ENCODE results near the gene KRT33B.

DNA sequence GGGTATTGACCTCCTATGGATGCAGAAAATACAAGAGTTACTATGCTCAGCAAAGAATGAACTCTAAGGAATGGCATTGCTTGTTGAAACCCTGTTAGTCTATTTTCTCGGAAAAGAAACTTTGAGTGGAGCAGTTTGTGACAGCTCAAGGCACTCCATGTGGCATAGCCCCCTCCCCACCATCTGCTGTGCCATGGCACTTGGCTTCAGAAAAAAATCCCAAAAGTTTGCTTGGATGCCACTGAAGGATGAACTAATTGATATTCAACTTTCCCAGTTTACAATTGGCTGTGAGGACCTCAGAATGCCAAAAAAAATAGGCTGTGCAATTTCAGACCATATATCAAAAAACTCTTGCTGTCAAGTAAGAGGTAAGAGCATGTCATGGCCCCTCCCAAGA is 26.0 kb upstream of the KRT33B start:
- TF ChIP-seq, protein P1, sequence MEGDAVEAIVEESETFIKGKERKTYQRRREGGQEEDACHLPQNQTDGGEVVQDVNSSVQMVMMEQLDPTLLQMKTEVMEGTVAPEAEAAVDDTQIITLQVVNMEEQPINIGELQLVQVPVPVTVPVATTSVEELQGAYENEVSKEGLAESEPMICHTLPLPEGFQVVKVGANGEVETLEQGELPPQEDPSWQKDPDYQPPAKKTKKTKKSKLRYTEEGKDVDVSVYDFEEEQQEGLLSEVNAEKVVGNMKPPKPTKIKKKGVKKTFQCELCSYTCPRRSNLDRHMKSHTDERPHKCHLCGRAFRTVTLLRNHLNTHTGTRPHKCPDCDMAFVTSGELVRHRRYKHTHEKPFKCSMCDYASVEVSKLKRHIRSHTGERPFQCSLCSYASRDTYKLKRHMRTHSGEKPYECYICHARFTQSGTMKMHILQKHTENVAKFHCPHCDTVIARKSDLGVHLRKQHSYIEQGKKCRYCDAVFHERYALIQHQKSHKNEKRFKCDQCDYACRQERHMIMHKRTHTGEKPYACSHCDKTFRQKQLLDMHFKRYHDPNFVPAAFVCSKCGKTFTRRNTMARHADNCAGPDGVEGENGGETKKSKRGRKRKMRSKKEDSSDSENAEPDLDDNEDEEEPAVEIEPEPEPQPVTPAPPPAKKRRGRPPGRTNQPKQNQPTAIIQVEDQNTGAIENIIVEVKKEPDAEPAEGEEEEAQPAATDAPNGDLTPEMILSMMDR (IDR thresholded peaks at IDR 0.05), result no peak
- no peak for TF ChIP-seq POLR2A (IDR thresholded peaks at IDR 0.05)
